Neural cell (in vitro differentiated cells): ENCODE data around the gene HSDL2.

Source experiments
- EZH2 ChIP-seq: fragments of 200-600, 300-800 bp; shearing (Covaris generic), sonication (generic); IDR thresholded peaks from 2 replicates; pipeline ENCODE4 v1.6.1; 2014; ENCODE audit warnings: antibody characterized with exemption, low read length, borderline replicate concordance, mild to moderate bottlenecking; ENCODE audit not compliant: insufficient read depth, poor library complexity, severe bottlenecking
- POLR2AphosphoS5 ChIP-seq: IDR thresholded peaks from 2 replicates; pipeline ENCODE4 v1.6.1; 2012
- RAD21 ChIP-seq: fragments of 450-650 bp; conservative IDR thresholded peaks from 2 replicates; pipeline ENCODE4 v1.6.1; 2014; ENCODE audit warnings: antibody characterized with exemption, mild to moderate bottlenecking, moderate library complexity
- REST ChIP-seq: IDR thresholded peaks from 2 replicates; pipeline ENCODE4 v1.6.1; 2012; ENCODE audit warnings: borderline replicate concordance
- SMC3 ChIP-seq: fragments of 450-650 bp; conservative IDR thresholded peaks from 2 replicates; pipeline ENCODE4 v1.6.1; 2014; ENCODE audit warnings: antibody characterized with exemption, mild to moderate bottlenecking, moderate library complexity; ENCODE audit not compliant: poor library complexity
- TAF1 ChIP-seq: IDR thresholded peaks from 2 replicates; pipeline ENCODE4 v1.6.1; 2012; ENCODE audit warnings: low read depth
- TF ChIP-seq, protein P1 (sequence below): fragments of 450-650 bp; IDR thresholded peaks from 2 replicates; pipeline ENCODE4 v1.5.1; 2014; ENCODE audit warnings: antibody characterized with exemption, mild to moderate bottlenecking, moderate library complexity; ENCODE audit not compliant: poor library complexity, severe bottlenecking

DNA sequence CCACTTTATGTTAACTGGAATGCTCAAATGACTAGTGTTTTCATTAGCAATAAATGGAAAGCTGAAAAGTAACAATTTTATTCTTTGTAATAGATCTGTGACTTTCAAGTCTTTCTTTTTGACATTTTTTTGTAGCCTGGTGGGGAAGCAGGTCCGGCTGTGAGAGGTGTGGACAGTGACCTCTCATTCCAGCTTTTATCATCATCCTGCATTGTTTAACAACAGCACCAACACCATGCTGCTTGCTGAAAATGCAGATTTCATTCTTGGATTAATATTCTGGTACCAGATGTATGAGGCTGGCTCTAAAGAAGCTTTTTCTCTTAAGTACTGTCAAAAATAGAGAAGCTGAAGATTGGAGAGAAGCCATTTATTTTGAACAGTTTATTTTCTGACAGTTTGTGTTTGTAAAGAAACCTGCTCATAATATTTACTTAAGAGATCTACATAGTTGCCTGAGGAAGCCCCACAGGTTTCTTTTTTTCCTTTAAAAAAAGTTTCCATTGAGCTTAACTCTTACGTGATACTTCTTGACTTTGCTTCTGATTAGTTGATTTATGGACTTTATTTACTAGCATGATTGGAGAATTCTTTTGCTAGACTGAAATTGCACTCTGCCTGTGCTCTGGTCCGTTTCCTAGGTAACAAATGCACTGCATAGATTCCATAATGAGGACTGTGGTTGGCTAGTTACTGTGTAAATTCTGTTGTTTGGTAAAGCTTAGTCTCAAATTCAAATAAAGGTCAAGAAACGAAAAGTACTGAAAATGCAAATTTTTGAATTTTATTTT, 110.2 kb downstream of the HSDL2 start:
- TF ChIP-seq, protein P1, sequence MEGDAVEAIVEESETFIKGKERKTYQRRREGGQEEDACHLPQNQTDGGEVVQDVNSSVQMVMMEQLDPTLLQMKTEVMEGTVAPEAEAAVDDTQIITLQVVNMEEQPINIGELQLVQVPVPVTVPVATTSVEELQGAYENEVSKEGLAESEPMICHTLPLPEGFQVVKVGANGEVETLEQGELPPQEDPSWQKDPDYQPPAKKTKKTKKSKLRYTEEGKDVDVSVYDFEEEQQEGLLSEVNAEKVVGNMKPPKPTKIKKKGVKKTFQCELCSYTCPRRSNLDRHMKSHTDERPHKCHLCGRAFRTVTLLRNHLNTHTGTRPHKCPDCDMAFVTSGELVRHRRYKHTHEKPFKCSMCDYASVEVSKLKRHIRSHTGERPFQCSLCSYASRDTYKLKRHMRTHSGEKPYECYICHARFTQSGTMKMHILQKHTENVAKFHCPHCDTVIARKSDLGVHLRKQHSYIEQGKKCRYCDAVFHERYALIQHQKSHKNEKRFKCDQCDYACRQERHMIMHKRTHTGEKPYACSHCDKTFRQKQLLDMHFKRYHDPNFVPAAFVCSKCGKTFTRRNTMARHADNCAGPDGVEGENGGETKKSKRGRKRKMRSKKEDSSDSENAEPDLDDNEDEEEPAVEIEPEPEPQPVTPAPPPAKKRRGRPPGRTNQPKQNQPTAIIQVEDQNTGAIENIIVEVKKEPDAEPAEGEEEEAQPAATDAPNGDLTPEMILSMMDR: no peak
- TF ChIP-seq EZH2 (no peak), REST (no peak), RAD21 (no peak), POLR2AphosphoS5 (no peak), TAF1 (no peak), SMC3 (no peak)
